Retinal pigment epithelial cell (primary cell): Measurements from ENCODE around the gene SLC24A4.

Source experiments
- DNase-seq: peaks from one replicate; pipeline ENCODE4 v3.0.0-alpha.2; 2010; ENCODE audit warnings: low read depth
- H3K4me3 ChIP-seq: 2 replicates; pipeline ENCODE4 v1.5.1; 2011; ENCODE audit warnings: mild to moderate bottlenecking, low read length, control low read depth, moderate library complexity
- TF ChIP-seq, protein P1 (sequence below): conservative IDR thresholded peaks from 2 replicates; pipeline ENCODE4 v1.5.1; 2011; ENCODE audit warnings: low read depth, low read length, control low read depth, inconsistent platforms

Gene SLC24A4

DNA sequence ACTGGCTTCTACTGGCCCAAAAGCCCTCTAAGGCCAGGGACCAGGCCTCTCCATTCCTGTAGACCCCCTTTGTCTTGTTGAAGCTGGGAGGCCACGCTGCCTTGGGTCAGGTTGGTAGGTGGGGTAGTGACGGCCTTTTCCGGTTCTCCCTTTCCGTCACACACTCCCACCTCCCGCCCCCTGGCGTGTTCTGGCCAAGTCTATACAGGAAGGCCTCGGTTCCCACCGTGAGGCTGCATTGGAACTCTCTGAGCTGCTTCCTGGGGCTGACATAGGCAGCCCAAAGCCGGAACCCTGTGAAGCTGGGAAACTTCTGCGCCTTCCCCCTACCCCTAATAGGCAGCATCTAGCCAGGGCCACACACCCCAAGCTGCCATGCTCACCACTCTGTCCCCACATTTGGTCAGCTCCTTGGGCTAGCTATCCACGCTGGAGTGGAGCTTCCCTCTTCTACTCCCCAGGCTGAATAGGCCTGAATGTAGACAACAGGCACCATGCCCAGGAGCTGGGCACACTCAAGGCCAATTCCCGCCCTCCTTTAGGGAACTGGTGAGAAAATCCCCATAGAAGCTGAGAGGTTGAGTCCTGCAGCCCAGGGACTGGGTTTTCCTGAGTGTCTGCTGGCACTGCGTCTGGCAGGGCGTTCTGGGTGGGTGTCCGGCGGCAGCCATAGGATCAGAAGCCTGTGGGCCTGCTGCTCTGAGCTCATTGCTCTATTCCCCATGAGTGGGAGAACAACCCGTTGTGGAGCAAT lies 226.3 kb downstream of the SLC24A4 start:
- TF ChIP-seq, protein P1, sequence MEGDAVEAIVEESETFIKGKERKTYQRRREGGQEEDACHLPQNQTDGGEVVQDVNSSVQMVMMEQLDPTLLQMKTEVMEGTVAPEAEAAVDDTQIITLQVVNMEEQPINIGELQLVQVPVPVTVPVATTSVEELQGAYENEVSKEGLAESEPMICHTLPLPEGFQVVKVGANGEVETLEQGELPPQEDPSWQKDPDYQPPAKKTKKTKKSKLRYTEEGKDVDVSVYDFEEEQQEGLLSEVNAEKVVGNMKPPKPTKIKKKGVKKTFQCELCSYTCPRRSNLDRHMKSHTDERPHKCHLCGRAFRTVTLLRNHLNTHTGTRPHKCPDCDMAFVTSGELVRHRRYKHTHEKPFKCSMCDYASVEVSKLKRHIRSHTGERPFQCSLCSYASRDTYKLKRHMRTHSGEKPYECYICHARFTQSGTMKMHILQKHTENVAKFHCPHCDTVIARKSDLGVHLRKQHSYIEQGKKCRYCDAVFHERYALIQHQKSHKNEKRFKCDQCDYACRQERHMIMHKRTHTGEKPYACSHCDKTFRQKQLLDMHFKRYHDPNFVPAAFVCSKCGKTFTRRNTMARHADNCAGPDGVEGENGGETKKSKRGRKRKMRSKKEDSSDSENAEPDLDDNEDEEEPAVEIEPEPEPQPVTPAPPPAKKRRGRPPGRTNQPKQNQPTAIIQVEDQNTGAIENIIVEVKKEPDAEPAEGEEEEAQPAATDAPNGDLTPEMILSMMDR: no peak

DNA sequence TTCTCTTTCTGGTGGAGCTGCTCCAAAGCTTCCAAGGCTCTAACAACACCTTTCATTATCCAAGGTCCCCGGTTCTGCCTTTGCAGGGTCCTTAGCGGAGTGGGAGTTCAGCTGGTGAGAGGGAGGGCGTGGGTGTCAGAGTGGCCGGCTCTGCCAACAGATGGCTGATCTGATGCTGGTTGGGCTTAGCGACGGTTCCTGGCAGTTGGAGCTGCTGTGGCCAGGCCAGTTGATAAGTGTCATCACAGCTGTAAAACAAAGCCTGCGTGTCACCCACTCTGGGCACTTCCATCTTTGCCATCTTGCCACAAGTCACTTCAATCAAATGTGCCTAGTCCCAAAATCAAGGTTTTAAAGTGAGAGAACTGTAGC lies 226.9 kb downstream of the SLC24A4 start:
- DNase-seq: no peak
- TF ChIP-seq, protein P1: no peak
- H3K4me3 ChIP-seq: no peak overlapping the region

More for the DNA sequence above, 226.3 kb downstream of the SLC24A4 start:
- no peak overlapping the region for H3K4me3 ChIP-seq
- no peak for DNase-seq
